Testis (tissue), 2 donors: ENCODE measurements around the gene KCNN3.

ENCODE experiments used
- POLR2A ChIP-seq: fragments of 450-650 bp; IDR thresholded peaks from one replicate; pipeline ENCODE4 v1.6.1; 2017; ENCODE audit warnings: antibody characterized with exemption, mild to moderate bottlenecking, moderate library complexity
- TF ChIP-seq, protein P1 (sequence below), 3 experiments: fragments of 450-650 bp in 2 of 3; fragments of 200-600 bp in 1 of 3; sonication (generic) in 1 of 3; IDR thresholded peaks; one replicate each; pipeline ENCODE4 v1.5.1; 2016 to 2019; ENCODE audit warnings: antibody characterized with exemption in 3 of 3, mild to moderate bottlenecking in 2 of 3, moderate library complexity in 1 of 3

DNA sequence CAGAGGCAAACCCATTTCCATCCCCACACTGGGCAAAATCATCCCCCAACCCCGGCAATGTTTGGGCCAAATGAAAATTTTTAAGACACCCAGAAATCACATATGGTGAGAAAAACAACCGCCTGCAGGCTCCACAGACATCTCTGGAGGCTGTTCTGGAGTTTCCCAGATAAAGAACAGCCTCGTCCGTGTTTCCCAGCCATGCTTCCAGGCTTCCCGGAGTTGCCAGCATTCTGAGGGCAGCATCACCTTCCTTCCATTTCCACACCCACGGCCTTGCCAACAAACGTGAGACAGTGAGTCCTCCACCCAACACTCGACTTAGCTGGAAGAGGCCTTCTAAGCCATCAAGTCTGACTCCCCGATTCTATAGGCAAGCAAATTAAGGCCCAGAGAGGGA lies 36.9 kb downstream of the KCNN3 start:
- TF ChIP-seq POLR2A = no peak
- TF ChIP-seq, protein P1, sequence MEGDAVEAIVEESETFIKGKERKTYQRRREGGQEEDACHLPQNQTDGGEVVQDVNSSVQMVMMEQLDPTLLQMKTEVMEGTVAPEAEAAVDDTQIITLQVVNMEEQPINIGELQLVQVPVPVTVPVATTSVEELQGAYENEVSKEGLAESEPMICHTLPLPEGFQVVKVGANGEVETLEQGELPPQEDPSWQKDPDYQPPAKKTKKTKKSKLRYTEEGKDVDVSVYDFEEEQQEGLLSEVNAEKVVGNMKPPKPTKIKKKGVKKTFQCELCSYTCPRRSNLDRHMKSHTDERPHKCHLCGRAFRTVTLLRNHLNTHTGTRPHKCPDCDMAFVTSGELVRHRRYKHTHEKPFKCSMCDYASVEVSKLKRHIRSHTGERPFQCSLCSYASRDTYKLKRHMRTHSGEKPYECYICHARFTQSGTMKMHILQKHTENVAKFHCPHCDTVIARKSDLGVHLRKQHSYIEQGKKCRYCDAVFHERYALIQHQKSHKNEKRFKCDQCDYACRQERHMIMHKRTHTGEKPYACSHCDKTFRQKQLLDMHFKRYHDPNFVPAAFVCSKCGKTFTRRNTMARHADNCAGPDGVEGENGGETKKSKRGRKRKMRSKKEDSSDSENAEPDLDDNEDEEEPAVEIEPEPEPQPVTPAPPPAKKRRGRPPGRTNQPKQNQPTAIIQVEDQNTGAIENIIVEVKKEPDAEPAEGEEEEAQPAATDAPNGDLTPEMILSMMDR (IDR thresholded peaks at IDR 0.05) = no peak
